Cerebellar nuclear complex (tissue), 1 donor: Measurements from ENCODE around the gene ALPL.

Experiments used
- DNase-seq, 2 experiments: peaks; one replicate each; lab custom pipeline; 2025; lab: John Stamatoyannopoulos, UW

The ALPL gene

GRCh38 chr1:21576031-21576797 lies 67.0 kb downstream of the ALPL start:
- no peak for DNase-seq

GRCh38 chr1:21576798-21577187 lies 67.6 kb downstream of the ALPL start:
- no peak for DNase-seq

- DNase-seq, result no peak
Observed at GRCh38 chr1:21577324-21577723, 68.1 kb downstream of the ALPL start.

- DNase-seq, result no peak
Observed at GRCh38 chr1:21577933-21578332, 68.7 kb downstream of the ALPL start.

GRCh38 chr1:21579791-21580190 lies 70.6 kb downstream of the ALPL start:
- DNase-seq, result no peak

- no peak for DNase-seq
Observed at GRCh38 chr1:21584096-21584495, 74.9 kb downstream of the ALPL start.

- DNase-seq, result no peak
Observed at GRCh38 chr1:21585037-21585436, 75.8 kb downstream of the ALPL start.

- DNase-seq, result no peak
Observed at GRCh38 chr1:21586222-21586621, 77.0 kb downstream of the ALPL start.

- DNase-seq, result no peak
Observed at GRCh38 chr1:21586846-21587601, 77.8 kb downstream of the ALPL start.

GRCh38 chr1:21587602-21587953 lies 78.4 kb downstream of the ALPL start:
- DNase-seq, result no peak

GRCh38 chr1:21589618-21590017 lies 80.4 kb downstream of the ALPL start:
- DNase-seq, result no peak

- DNase-seq, result no peak
Observed at GRCh38 chr1:21590126-21590880, 81.1 kb downstream of the ALPL start.

- no peak for DNase-seq
Observed at GRCh38 chr1:21590934-21591333, 81.7 kb downstream of the ALPL start.

GRCh38 chr1:21592086-21592865 lies 83.1 kb downstream of the ALPL start:
- DNase-seq, result peak; percentile 52 to 54

- DNase-seq, result no peak
Observed at GRCh38 chr1:21593231-21593630, 84.0 kb downstream of the ALPL start.

- no peak for DNase-seq
Observed at GRCh38 chr1:21594501-21594900, 85.3 kb downstream of the ALPL start.

GRCh38 chr1:21594935-21595897 lies 86.0 kb downstream of the ALPL start:
- no peak for DNase-seq

- DNase-seq, result no peak
Observed at GRCh38 chr1:21596174-21596573, 87.0 kb downstream of the ALPL start.

GRCh38 chr1:21596628-21597027 lies 87.4 kb downstream of the ALPL start:
- no peak for DNase-seq

- DNase-seq, result no peak
Observed at GRCh38 chr1:21597753-21598152, 88.5 kb downstream of the ALPL start.

GRCh38 chr1:21598417-21598816 lies 89.2 kb downstream of the ALPL start:
- DNase-seq, result no peak
